Nephron (organoid): ENCODE results near the gene JARID2.

ENCODE experiments used
- H3K27ac Mint-ChIP-seq, 3 experiments: 2 replicates each; pipeline ENCODE4 v1.8.0; 2020; ENCODE audit warnings: mixed read lengths in 3 of 3, mild to moderate bottlenecking in 2 of 3, moderate library complexity in 1 of 3
- H3K27me3 Mint-ChIP-seq: 2 replicates; pipeline ENCODE4 v1.8.0; 2021; ENCODE audit warnings: low read depth, mild to moderate bottlenecking, moderate library complexity, mixed read lengths
- H3K36me3 Mint-ChIP-seq: 2 replicates; pipeline ENCODE4 v1.8.0; 2020; ENCODE audit warnings: low read depth, mixed read lengths
- H3K4me1 Mint-ChIP-seq: 2 replicates; pipeline ENCODE4 v1.8.0; 2020; ENCODE audit warnings: mixed read lengths
- H3K4me3 Mint-ChIP-seq, 3 experiments: 2 replicates each; pipeline ENCODE4 v1.8.0; 2020; ENCODE audit warnings: mild to moderate bottlenecking in 3 of 3, mixed read lengths in 3 of 3, moderate library complexity in 2 of 3
- H3K9me3 Mint-ChIP-seq: 2 replicates; pipeline ENCODE4 v1.8.0; 2020; ENCODE audit warnings: mixed read lengths
- TF ChIP-seq, protein P1 (sequence below), 3 experiments: fragments of 200-600 bp; sonication (generic); IDR thresholded peaks; one replicate each; pipeline ENCODE4 v1.5.0; 2021; ENCODE audit warnings: antibody characterized with exemption in 3 of 3; ENCODE audit not compliant: unreplicated experiment in 3 of 3

The JARID2 gene

DNA sequence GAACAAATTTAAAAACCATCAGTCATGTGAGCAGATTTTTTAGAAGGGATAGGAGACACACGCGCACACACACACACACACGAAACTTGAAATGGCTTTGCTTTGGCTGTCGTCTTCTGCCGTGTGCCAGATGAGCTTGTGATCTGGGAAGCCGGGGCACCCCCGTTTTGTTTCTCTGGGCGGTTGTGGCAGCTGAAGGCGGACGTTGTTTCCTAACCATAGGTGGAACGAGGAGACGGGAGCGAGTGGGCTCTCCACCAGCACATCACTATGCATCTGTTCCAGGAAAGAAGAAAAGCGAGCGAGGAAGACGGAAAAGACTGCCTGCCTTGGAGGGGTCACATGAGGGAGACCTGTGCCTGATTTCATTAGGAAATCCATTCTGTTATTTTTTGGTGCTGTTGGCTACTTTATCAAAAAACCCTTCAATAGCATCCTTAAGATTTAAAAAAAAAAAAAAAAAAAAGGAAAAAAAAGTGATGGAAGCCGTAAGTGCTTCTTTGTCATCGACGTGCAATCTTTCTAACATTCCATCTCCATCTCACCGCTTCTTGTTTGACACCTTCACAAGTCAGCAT is 274.8 kb downstream of the JARID2 start:
- H3K4me1 Mint-ChIP-seq: no peaks in the 10 kb centered on the region

DNA sequence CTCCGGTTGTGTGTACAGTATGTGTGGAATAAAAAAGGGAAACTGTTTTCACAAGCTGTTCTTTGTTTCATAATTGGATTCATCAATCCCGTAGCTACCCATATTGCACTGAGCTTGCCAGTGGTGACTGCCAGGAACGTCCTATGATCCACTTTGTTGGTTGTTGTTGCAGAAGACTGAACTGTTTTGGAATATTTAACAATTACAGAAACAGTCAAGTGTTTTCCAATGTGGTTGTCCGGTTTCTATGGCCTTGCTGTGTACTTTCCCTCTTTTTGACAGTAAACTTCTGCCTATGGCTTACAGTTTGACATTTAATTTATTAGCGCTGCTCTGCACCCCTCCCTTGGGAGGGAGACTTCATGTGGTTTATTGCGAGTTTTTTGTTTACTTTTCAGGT is 275.7 kb downstream of the JARID2 start:
- H3K4me3 Mint-ChIP-seq: no peak overlapping the region

More for the DNA sequence above, 274.8 kb downstream of the JARID2 start:
- no peak overlapping the region for H3K4me3 Mint-ChIP-seq
- TF ChIP-seq, protein P1, sequence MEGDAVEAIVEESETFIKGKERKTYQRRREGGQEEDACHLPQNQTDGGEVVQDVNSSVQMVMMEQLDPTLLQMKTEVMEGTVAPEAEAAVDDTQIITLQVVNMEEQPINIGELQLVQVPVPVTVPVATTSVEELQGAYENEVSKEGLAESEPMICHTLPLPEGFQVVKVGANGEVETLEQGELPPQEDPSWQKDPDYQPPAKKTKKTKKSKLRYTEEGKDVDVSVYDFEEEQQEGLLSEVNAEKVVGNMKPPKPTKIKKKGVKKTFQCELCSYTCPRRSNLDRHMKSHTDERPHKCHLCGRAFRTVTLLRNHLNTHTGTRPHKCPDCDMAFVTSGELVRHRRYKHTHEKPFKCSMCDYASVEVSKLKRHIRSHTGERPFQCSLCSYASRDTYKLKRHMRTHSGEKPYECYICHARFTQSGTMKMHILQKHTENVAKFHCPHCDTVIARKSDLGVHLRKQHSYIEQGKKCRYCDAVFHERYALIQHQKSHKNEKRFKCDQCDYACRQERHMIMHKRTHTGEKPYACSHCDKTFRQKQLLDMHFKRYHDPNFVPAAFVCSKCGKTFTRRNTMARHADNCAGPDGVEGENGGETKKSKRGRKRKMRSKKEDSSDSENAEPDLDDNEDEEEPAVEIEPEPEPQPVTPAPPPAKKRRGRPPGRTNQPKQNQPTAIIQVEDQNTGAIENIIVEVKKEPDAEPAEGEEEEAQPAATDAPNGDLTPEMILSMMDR (IDR thresholded peaks at IDR 0.05; ENCODE audit: unreplicated experiment in 3 of 3): no peak
- H3K9me3 Mint-ChIP-seq: peaks cover 18% of the 10 kb centered on the region
- H3K36me3 Mint-ChIP-seq: peaks cover 96% of the 10 kb centered on the region
- no peaks in the 10 kb centered on the region for H3K27me3 Mint-ChIP-seq
- H3K27ac Mint-ChIP-seq: no peak overlapping the region

DNA sequence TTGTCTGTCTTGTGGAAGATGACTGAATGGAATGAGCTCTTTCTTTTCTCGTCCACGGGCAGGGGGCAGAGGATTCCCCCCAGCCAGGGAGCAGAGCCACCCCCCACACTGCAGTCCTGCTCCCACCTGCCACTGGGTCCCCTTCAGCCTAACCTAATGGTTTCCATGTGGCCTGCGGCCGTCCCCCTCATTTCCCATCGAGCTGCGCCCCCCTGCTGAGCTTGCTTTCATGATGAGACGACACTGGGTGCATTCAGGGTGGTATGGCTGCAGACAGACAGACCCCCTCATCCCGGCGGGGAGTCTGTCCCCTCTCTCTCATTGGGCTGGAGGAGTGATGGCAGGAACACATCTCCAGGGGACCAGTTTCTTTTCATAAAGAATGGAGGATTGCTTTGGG is 276.2 kb downstream of the JARID2 start:
- Mint-ChIP-seq H3K4me3 (no peak overlapping the region), H3K27ac (no peak overlapping the region), H3K9me3 (peaks cover 28% of the 10 kb centered on the region), H3K4me1 (no peaks in the 10 kb centered on the region), H3K27me3 (no peaks in the 10 kb centered on the region), H3K36me3 (peaks cover 96% of the 10 kb centered on the region)
- TF ChIP-seq, protein P1 (IDR thresholded peaks at IDR 0.05; ENCODE audit: unreplicated experiment in 3 of 3): no peak

More for the DNA sequence above, 275.7 kb downstream of the JARID2 start:
- Mint-ChIP-seq H3K4me1 (no peaks in the 10 kb centered on the region), H3K36me3 (peaks cover 96% of the 10 kb centered on the region), H3K27ac (no peak overlapping the region), H3K9me3 (peaks cover 23% of the 10 kb centered on the region), H3K27me3 (no peaks in the 10 kb centered on the region)
- TF ChIP-seq, protein P1 (IDR thresholded peaks at IDR 0.05; ENCODE audit: unreplicated experiment in 3 of 3): no peak

DNA sequence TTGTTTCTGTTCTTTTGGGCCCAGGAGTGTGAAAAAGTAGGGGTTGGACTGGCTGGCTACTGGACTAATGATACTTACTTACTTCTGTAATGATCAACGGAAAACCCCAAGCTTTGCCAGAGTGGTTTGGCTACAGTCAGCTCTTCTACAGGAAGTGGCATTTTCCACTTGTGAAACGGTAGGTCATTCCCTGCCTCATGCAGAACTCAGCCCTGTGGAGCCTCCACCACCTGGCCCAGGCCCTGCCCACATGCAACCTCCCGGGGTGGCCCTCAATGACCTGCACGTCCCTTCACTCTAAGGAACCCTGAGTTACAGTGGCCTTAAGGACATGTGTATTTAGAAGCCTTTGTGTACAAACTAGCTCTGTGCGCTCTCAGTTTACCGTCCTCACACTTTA is 276.6 kb downstream of the JARID2 start:
- no peaks in the 10 kb centered on the region for H3K27me3 Mint-ChIP-seq
- peaks cover 100% of the 10 kb centered on the region for H3K36me3 Mint-ChIP-seq
- H3K4me1 Mint-ChIP-seq: no peaks in the 10 kb centered on the region
- H3K27ac Mint-ChIP-seq: no peak overlapping the region
- TF ChIP-seq, protein P1 (IDR thresholded peaks at IDR 0.05; ENCODE audit: unreplicated experiment in 3 of 3): no peak
- peaks cover 32% of the 10 kb centered on the region for H3K9me3 Mint-ChIP-seq
- H3K4me3 Mint-ChIP-seq: no peak overlapping the region

DNA sequence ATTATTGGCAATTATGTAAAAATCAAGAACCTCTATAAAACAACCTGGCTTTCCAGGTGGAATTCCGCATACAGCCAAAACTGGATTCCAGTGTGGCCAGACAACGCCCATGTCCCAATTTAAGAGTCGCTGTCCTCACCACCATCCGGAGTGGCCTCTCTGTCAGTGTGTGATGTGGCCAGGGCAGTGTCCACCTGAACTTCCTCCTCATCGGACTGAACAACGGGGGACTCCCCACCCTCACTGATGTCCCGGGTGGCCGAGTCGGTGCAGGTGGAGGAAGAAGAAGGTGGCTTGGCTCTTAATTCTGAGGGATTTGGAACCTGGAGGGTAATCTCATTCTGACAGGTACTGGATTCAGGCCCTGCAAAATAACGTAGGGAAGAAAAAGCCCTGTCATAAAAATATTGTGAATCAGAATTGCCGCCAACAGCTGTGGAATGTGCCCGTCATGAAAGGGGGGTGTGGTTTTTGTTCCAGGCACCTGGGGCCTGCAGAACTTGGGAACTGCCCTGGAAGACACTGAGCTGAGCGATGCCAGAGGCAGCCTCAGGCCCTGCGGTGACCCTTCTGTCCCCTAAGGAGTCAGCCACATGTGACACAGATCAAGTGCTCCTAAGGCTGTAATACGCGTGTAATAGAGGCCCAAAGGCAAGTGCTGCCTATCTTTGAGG is 277.1 kb downstream of the JARID2 start:
- Mint-ChIP-seq H3K27ac (no peak overlapping the region), H3K36me3 (peaks cover 100% of the 10 kb centered on the region), H3K4me3 (no peak overlapping the region), H3K27me3 (no peaks in the 10 kb centered on the region), H3K4me1 (no peaks in the 10 kb centered on the region), H3K9me3 (peaks cover 37% of the 10 kb centered on the region)
- TF ChIP-seq, protein P1 (IDR thresholded peaks at IDR 0.05; ENCODE audit: unreplicated experiment in 3 of 3): no peak
